HCT116 (cell line): ENCODE data around the gene COMMD10. TPM values are rescaled to one million over a fixed set of nuclear protein-coding genes. Genes with fewer than 3 reads are reported as not detected.

Experiments
- ATAC-seq: fragments of 200-7000 bp; cut with Tn5 transposase; 2 replicates; pipeline ENCODE4 v1.9.1; 2020; ENCODE audit warnings: mild to moderate bottlenecking, moderate library complexity
- BruUV-seq: library from RNA; stranded (reverse); fragments of 400-500 nt; replicated peaks from 2 replicates; lab custom pipeline; 2021; lab: Mats Ljungman, UMichigan
- CTCF ChIA-PET: fragments of 300-600 bp; sonication (Branson Sonifier 250); formaldehyde crosslinking; loops from one replicate; lab custom pipeline; 2021; ENCODE audit warnings: antibody characterized with exemption; lab: Charles Lee
- POLR2A ChIA-PET: fragments of 300-600, 350-600 bp; sonication (Branson Sonifier 250); formaldehyde crosslinking; loops from one replicate; lab custom pipeline; 2021; ENCODE audit warnings: antibody characterized with exemption; lab: Charles Lee
- RAD21 ChIA-PET, 2 experiments: fragments of 300-600 bp; sonication (Branson Sonifier 250); formaldehyde crosslinking; loops; one replicate each; lab custom pipeline; 2023; ENCODE audit warnings: low total read pairs in 2 of 2; ENCODE audit not compliant: uncharacterized antibody in 2 of 2, unreplicated experiment in 2 of 2, low non-redundant PET in 1 of 2; lab: Charles Lee
- DNase-seq: peaks from one replicate; pipeline ENCODE4 v3.0.0-alpha.2; 2010; ENCODE audit warnings: low read depth, low spot score
- H2AFZ ChIP-seq: fragments of 200-600 bp; shearing (Covaris generic), sonication (generic); 2 replicates; pipeline ENCODE4 v1.6.1; 2017; ENCODE audit warnings: low read depth, mixed run types, mixed read lengths, antibody characterized with exemption, low read length; ENCODE audit not compliant: poor library complexity, severe bottlenecking
- H3K27ac ChIP-seq: 2 replicates; pipeline ENCODE4 v1.5.1; 2012; ENCODE audit warnings: low read depth, low read length
- H3K27me3 ChIP-seq: fragments of 200-600 bp; sonication (generic); 2 replicates; pipeline ENCODE4 v1.6.1; 2016; ENCODE audit warnings: mixed run types, low read length, mixed read lengths; ENCODE audit not compliant: insufficient read depth
- H3K36me3 ChIP-seq, 2 experiments: fragments of 200-500 bp in 1 of 2; fragments of 200-600 bp in 1 of 2; sonication (Bioruptor generic) in 1 of 2; sonication (generic) in 1 of 2; 2 replicates each; pipeline versions ENCODE4 v1.5.1 to v1.6.1; 2014 to 2016; ENCODE audit warnings: low read length in 2 of 2, inconsistent platforms in 1 of 2, mixed read lengths in 1 of 2, mixed run types in 1 of 2; ENCODE audit not compliant: insufficient read depth in 2 of 2, control insufficient read depth in 1 of 2
- H3K4me1 ChIP-seq, 2 experiments: fragments of 200-600 bp in 1 of 2; sonication (generic) in 1 of 2; 2 replicates each; pipeline versions ENCODE4 v1.5.1 to v1.6.1; 2012 to 2017; ENCODE audit warnings: low read length in 2 of 2, inconsistent platforms in 1 of 2, mild to moderate bottlenecking in 1 of 2, mixed read lengths in 1 of 2, mixed run types in 1 of 2, moderate library complexity in 1 of 2; ENCODE audit not compliant: insufficient read depth in 2 of 2, control insufficient read depth in 1 of 2
- H3K4me2 ChIP-seq: fragments of 200-600 bp; sonication (generic); 2 replicates; pipeline ENCODE4 v1.6.1; 2017; ENCODE audit warnings: mixed run types, low read length, mixed read lengths
- H3K4me3 ChIP-seq, 2 experiments: fragments of 200-600 bp in 1 of 2; sonication (generic) in 1 of 2; replicated peaks in 1 of 2; 2 replicates each; pipeline ENCODE4 v1.5.1; 2011 to 2016; ENCODE audit warnings: low read length in 2 of 2, control low read depth in 1 of 2, low read depth in 1 of 2, mild to moderate bottlenecking in 1 of 2, mixed read lengths in 1 of 2, mixed run types in 1 of 2
- H3K79me2 ChIP-seq: fragments of 200-600 bp; sonication (generic); 2 replicates; pipeline ENCODE4 v1.6.1; 2017; ENCODE audit warnings: mild to moderate bottlenecking, mixed run types, low read length, moderate library complexity, mixed read lengths; ENCODE audit not compliant: insufficient read depth
- H3K9ac ChIP-seq: fragments of 200-600 bp; sonication (generic); 2 replicates; pipeline ENCODE4 v1.6.1; 2016; ENCODE audit warnings: low read length, mixed read lengths
- H3K9me2 ChIP-seq: fragments of 200-600 bp; sonication (generic), shearing (Covaris generic); 2 replicates; pipeline ENCODE4 v1.6.1; 2017; ENCODE audit warnings: mixed run types, mild to moderate bottlenecking, moderate library complexity; ENCODE audit not compliant: insufficient read depth
- H3K9me3 ChIP-seq, 2 experiments: fragments of 200-500 bp in 1 of 2; fragments of 200-600 bp in 1 of 2; sonication (Bioruptor generic) in 1 of 2; sonication (generic) in 1 of 2; 2 replicates each; pipeline ENCODE4 v1.6.1; 2014 to 2017; ENCODE audit warnings: low read length in 2 of 2, mixed read lengths in 2 of 2, inconsistent platforms in 1 of 2, low read depth in 1 of 2, mild to moderate bottlenecking in 1 of 2, mixed run types in 1 of 2, moderate library complexity in 1 of 2; ENCODE audit not compliant: control insufficient read depth in 1 of 2, insufficient read depth in 1 of 2
- H4K20me1 ChIP-seq: fragments of 200-600 bp; sonication (generic), shearing (Covaris generic); 2 replicates; pipeline ENCODE4 v1.6.1; 2017; ENCODE audit warnings: mixed run types, mild to moderate bottlenecking, moderate library complexity; ENCODE audit not compliant: insufficient read depth
- ATF3 ChIP-seq: IDR thresholded peaks from 2 replicates; pipeline ENCODE4 v1.6.1; 2012
- CEBPB ChIP-seq: IDR thresholded peaks from 2 replicates; pipeline ENCODE4 v1.6.1; 2012; ENCODE audit warnings: low read depth
- CTCF ChIP-seq, 3 experiments: fragments of 200-600 bp in 1 of 3; sonication (generic) in 1 of 3; IDR thresholded peaks in 2 of 3; conservative IDR thresholded peaks in 1 of 3; 2 replicates each; pipeline ENCODE4 v1.5.1; 2012 to 2017; ENCODE audit warnings: low read depth in 2 of 3, low read length in 2 of 3, antibody characterized with exemption in 1 of 3, borderline replicate concordance in 1 of 3, control low read depth in 1 of 3, mild to moderate bottlenecking in 1 of 3, mixed read lengths in 1 of 3, mixed run types in 1 of 3, moderate library complexity in 1 of 3; ENCODE audit not compliant: insufficient read depth in 1 of 3
- EGR1 ChIP-seq: IDR thresholded peaks from 2 replicates; pipeline ENCODE4 v1.6.1; 2012; ENCODE audit warnings: low read depth
- ELF1 ChIP-seq: IDR thresholded peaks from 2 replicates; pipeline ENCODE4 v1.6.1; 2012; ENCODE audit warnings: low read depth, borderline replicate concordance
- EZH2 ChIP-seq: fragments of 200-600 bp; sonication (generic); IDR thresholded peaks from 2 replicates; pipeline ENCODE4 v1.6.1; 2017; ENCODE audit warnings: antibody characterized with exemption, mixed run types
- JUND ChIP-seq: IDR thresholded peaks from 2 replicates; pipeline ENCODE4 v1.6.1; 2012
- RAD21 ChIP-seq: IDR thresholded peaks from 2 replicates; pipeline ENCODE4 v1.6.1; 2012; ENCODE audit warnings: low read depth, mild to moderate bottlenecking
- REST ChIP-seq: IDR thresholded peaks from 2 replicates; pipeline ENCODE4 v1.6.1; 2012; ENCODE audit warnings: low read depth
- SRF ChIP-seq: IDR thresholded peaks from 2 replicates; pipeline ENCODE4 v1.6.1; 2012; ENCODE audit warnings: low read depth
- YY1 ChIP-seq: IDR thresholded peaks from 2 replicates; pipeline ENCODE4 v1.6.1; 2011; ENCODE audit warnings: low read length, low read depth, moderate library complexity, mild to moderate bottlenecking; ENCODE audit not compliant: insufficient replicate concordance; ENCODE audit errors: extremely low read depth
- ZFX ChIP-seq: fragments of 450-650 bp; IDR thresholded peaks from 2 replicates; pipeline ENCODE4 v1.6.1; 2017
- ZNF274 ChIP-seq: fragments of 200-500 bp; sonication (Bioruptor generic); IDR thresholded peaks from 2 replicates; pipeline ENCODE4 v1.6.1; 2014; ENCODE audit warnings: mild to moderate bottlenecking, low read depth, low read length, inconsistent platforms
- intact Hi-C: fragments of 100-400 bp; cut with micrococcal nuclease; formaldehyde crosslinking; loops from 2 replicates; pipeline ENCODE4 v1.10.0; 2022
- total RNA-seq: library from RNA; stranded (reverse); gene quantifications from one replicate; pipeline ENCODE4 v1.2.1, GENCODE V29; 2021; ENCODE audit not compliant: unreplicated experiment

COMMD10 gene
- total RNA-seq, 1 experiment from 2014 or later, result 35.3 TPM

- Histone ChIP-seq H3K79me2 (no peaks in the 10 kb centered on the region), H3K9me3 (no peaks in the 10 kb centered on the region; a peak in 1 of 4 replicates), H3K4me2 (no peak overlapping the region), H3K9me2 (no peaks in the 10 kb centered on the region), H3K27ac (no peak overlapping the region), H3K9ac (no peak overlapping the region), H3K4me3 (no peak overlapping the region), H3K4me1 (no peaks in the 10 kb centered on the region), H3K36me3 (no peaks in the 10 kb centered on the region), H2AFZ (no peak overlapping the region), H3K27me3 (no peaks in the 10 kb centered on the region), H4K20me1 (no peaks in the 10 kb centered on the region)
- RAD21 ChIA-PET, result no interaction called here
- TF ChIP-seq ATF3, result no peak
- TF ChIP-seq ELF1, result no peak
- TF ChIP-seq SRF, result no peak
- TF ChIP-seq ZNF274, result no peak
- TF ChIP-seq CEBPB, result no peak
- no peak for TF ChIP-seq EZH2
- no peak for TF ChIP-seq JUND
- TF ChIP-seq ZFX, result no peak
- no peak for TF ChIP-seq YY1
- no peak for TF ChIP-seq REST
- no peak for TF ChIP-seq EGR1
- no peak for TF ChIP-seq RAD21
- TF ChIP-seq CTCF (IDR thresholded peaks at IDR 0.05 in 2 of 3, conservative IDR thresholded peaks at IDR 0.05 in 1 of 3; ENCODE audit: borderline replicate concordance in 1 of 3, insufficient read depth in 1 of 3, low read depth in 2 of 3, low read length in 2 of 3), result no peak
- ATAC-seq (no peak), DNase-seq (no peak)
- no TSS peak for BruUV-seq
- POLR2A ChIA-PET, result no interaction called here
- CTCF ChIA-PET, result no interaction called here
- intact Hi-C loops, result no loop called here
Measured at GRCh38 chr5:116248432-116248831, 163.6 kb downstream of the COMMD10 start.
